GM12892 (cell line): Measurements from ENCODE around the gene KLF6.

Experiments
- POLR2A ChIP-seq: IDR thresholded peaks from 2 replicates; pipeline ENCODE4 v1.6.1; 2011; ENCODE audit warnings: low read depth, low read length, control low read depth
- POLR2AphosphoS5 ChIP-seq: IDR thresholded peaks from 2 replicates; pipeline ENCODE4 v1.6.1; 2011; ENCODE audit warnings: low read depth, low read length, control low read depth

DNA sequence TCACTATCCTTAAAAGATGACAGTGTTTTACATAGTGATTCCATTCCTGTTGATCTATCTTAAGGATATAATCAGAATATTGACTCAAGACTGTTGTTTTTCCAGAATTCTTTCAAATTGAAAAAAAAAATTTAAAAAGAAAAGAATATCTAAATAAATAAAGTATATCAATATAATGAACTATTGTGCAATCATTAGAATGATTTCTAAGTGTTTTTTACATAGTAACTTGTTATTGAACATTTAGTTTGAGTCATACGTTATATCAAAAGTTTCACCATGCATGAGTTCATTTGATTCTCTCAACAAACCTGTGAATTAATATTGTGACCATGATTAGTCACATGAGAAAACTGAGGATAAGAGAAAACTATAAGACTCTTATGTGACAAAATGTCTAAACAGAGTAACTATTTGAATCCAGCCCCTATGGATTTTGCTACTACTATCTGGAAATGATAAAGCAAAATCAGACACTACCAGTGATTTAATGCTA is 46.1 kb downstream of the KLF6 start:
- TF ChIP-seq POLR2A: no peak
- TF ChIP-seq POLR2AphosphoS5: no peak
